Spleen (tissue), 11 donors: ENCODE data around the gene SSX5. TPM values are rescaled to one million over a fixed set of nuclear protein-coding genes. Genes with fewer than 3 reads are reported as not detected.
"Not testable (repeated sequence)": the region's sequence is repeated elsewhere in the genome, so short reads cannot be mapped to it uniquely, and the experiment has no call there.

Source experiments
- DNase-seq: peaks from one replicate; pipeline ENCODE4 v3.0.0-alpha.2; 2020
- H3K27ac ChIP-seq, 8 donors: fragments of 200-600 bp; sonication (generic) in 7 of 8; 1 replicate in 4 of 8; 2 replicates in 4 of 8; pipeline versions ENCODE4 v1.5.0 to v1.8.0; 2016 to 2021; ENCODE audit warnings: inconsistent platforms in 4 of 8, mild to moderate bottlenecking in 4 of 8, moderate library complexity in 1 of 8
- H3K27me3 ChIP-seq, 7 donors: fragments of 200-600 bp; sonication (generic) in 6 of 7; replicated peaks in 1 of 7; 1 replicate in 4 of 7; 2 replicates in 3 of 7; pipeline versions ENCODE4 v1.5.0 to v1.8.0; 2016 to 2021; ENCODE audit warnings: inconsistent platforms in 3 of 7, mild to moderate bottlenecking in 1 of 7
- H3K36me3 ChIP-seq, 6 donors: fragments of 200-600 bp; sonication (generic) in 5 of 6; 1 replicate in 4 of 6; 2 replicates in 2 of 6; pipeline versions ENCODE4 v1.5.0 to v1.8.0; 2016 to 2021; ENCODE audit warnings: inconsistent platforms in 2 of 6
- H3K4me1 ChIP-seq, 6 donors: fragments of 200-600 bp; sonication (generic) in 5 of 6; 1 replicate in 3 of 6; 2 replicates in 3 of 6; pipeline versions ENCODE4 v1.5.0 to v1.8.0; 2016 to 2021; ENCODE audit warnings: inconsistent platforms in 3 of 6
- H3K4me3 ChIP-seq, 8 donors: fragments of 200-600 bp; sonication (generic) in 7 of 8; 1 replicate in 4 of 8; 2 replicates in 4 of 8; pipeline versions ENCODE4 v1.5.0 to v1.8.0; 2016 to 2021; ENCODE audit warnings: inconsistent platforms in 4 of 8, mild to moderate bottlenecking in 4 of 8, moderate library complexity in 2 of 8
- H3K9me3 ChIP-seq, 8 donors: fragments of 200-600 bp; sonication (generic) in 7 of 8; 1 replicate in 4 of 8; 2 replicates in 4 of 8; pipeline versions ENCODE4 v1.5.0 to v1.8.0; 2016 to 2021; ENCODE audit warnings: inconsistent platforms in 4 of 8
- POLR2A ChIP-seq, 3 donors: fragments of 450-650 bp; IDR thresholded peaks; one replicate each; pipeline ENCODE4 v1.5.1; 2017; ENCODE audit warnings: antibody characterized with exemption in 3 of 3, mild to moderate bottlenecking in 1 of 3
- POLR2AphosphoS5 ChIP-seq, 3 donors: sonication (generic); formaldehyde crosslinking; IDR thresholded peaks; one replicate each; pipeline ENCODE4 v1.5.1; 2017; ENCODE audit warnings: antibody characterized with exemption in 3 of 3
- WGBS, 5 donors: extraction: QIAGEN DNeasy Blood & Tissue Kit in 3 of 5; methylation state at CpG; one replicate each; pipeline versions ENCODE4 v1.1.5 to v1.1.7; 2013 to 2018; 5-methylcytosine and 5-hydroxymethylcytosine counted together
- intact Hi-C: fragments of 100-400 bp; cut with DNase I; formaldehyde crosslinking; loops from one replicate; pipeline ENCODE4 v1.15.0; 2023; ENCODE audit warnings: low total_unique reads
- polyA plus RNA-seq, 3 donors: library from polyadenylated mRNA; stranded (reverse); fragments of 200-250 nt; gene quantifications; one replicate each; pipeline ENCODE4 v1.2.1, GENCODE V29; 2013
- small RNA-seq, 4 donors: library from RNA; depleted of rRNA; stranded (forward); fragments of <200 nt; gene quantifications; one replicate each; pipeline ENCODE3, GENCODE V24; 2016
- total RNA-seq, 7 donors: library from RNA; depleted of rRNA in 3 of 7; stranded (reverse); fragments of >200 nt in 3 of 7; fragmentation: NEBNext Ultra II Directional in 4 of 7; extraction: Animal tissue kit (Norgen Biotek cat#: 25700) in 4 of 7; gene quantifications; one replicate each; pipeline versions ENCODE4 v1.1.0 to v1.2.1, GENCODE V29; 2016 to 2021
- TF ChIP-seq, protein P1 (sequence below), 11 experiments: fragments of 200-600 bp in 7 of 11; fragments of 450-650 bp in 4 of 11; sonication (generic) in 4 of 11; IDR thresholded peaks in 8 of 11; conservative IDR thresholded peaks in 3 of 11; 1 replicate in 7 of 11; 2 replicates in 4 of 11; pipeline versions ENCODE4 v1.4.0 to v1.8.0; 2016 to 2021; ENCODE audit warnings: antibody characterized with exemption in 11 of 11, inconsistent platforms in 4 of 11, mild to moderate bottlenecking in 1 of 11
- donor health status: healthy with polysubstance abuse.
- donor health status: DM: no; HTN: no; CAD: no; lungs with moderate emphysema.
- donor health status: DM: no; HTN: no; CAD: no.
- donor health status: Bipolar disorder and iron deficiency.
- donor health status: healthy.
- donor health status: DM: no; HTN: no; CAD: no.
- donor health status: DM: yes; HTN: yes; CAD: no.

The SSX5 gene
- total and polyA plus RNA-seq, 10 donors, result 0.06 to 0.10 (median 0.07) TPM; not detected in 7

DNA sequence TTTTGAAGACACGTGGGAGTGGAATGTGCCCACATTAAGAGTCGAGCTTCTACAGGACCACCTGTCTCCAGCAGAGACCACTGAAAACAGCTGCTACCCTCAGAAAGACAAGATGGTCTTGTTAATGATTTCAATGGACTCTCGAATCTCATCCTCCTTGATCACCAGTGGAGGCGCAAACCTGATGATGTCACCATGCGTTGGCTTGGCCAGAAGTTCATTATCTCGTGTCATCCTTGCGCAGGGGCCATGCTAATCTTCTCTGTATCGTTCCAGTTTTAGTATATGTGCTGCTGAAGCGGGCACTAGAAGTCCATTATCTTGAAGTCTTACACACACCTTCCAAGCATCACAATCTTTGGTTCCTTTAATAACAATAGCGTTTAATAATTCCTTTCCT lies 42.8 kb downstream of the SSX5 start:
- Histone ChIP-seq H3K4me3 (no peak overlapping the region), H3K27me3 (no peaks in the 10 kb centered on the region), H3K9me3 (no peaks in the 10 kb centered on the region), H3K27ac (no peak overlapping the region), H3K36me3 (no peaks in the 10 kb centered on the region), H3K4me1 (no peaks in the 10 kb centered on the region)
- no peak for DNase-seq
- TF ChIP-seq POLR2AphosphoS5 (IDR thresholded peaks at IDR 0.05), result no peak
- TF ChIP-seq POLR2A (IDR thresholded peaks at IDR 0.05), result no peak
- TF ChIP-seq, protein P1, sequence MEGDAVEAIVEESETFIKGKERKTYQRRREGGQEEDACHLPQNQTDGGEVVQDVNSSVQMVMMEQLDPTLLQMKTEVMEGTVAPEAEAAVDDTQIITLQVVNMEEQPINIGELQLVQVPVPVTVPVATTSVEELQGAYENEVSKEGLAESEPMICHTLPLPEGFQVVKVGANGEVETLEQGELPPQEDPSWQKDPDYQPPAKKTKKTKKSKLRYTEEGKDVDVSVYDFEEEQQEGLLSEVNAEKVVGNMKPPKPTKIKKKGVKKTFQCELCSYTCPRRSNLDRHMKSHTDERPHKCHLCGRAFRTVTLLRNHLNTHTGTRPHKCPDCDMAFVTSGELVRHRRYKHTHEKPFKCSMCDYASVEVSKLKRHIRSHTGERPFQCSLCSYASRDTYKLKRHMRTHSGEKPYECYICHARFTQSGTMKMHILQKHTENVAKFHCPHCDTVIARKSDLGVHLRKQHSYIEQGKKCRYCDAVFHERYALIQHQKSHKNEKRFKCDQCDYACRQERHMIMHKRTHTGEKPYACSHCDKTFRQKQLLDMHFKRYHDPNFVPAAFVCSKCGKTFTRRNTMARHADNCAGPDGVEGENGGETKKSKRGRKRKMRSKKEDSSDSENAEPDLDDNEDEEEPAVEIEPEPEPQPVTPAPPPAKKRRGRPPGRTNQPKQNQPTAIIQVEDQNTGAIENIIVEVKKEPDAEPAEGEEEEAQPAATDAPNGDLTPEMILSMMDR (IDR thresholded peaks at IDR 0.05 in 8 of 11, conservative IDR thresholded peaks at IDR 0.05 in 3 of 11), result no peak
- intact Hi-C loops, result no loop called here
- WGBS, 5 donors, result 81 to 90% (median 84%) methylated on average over 10 of the region's 10 CpGs

DNA sequence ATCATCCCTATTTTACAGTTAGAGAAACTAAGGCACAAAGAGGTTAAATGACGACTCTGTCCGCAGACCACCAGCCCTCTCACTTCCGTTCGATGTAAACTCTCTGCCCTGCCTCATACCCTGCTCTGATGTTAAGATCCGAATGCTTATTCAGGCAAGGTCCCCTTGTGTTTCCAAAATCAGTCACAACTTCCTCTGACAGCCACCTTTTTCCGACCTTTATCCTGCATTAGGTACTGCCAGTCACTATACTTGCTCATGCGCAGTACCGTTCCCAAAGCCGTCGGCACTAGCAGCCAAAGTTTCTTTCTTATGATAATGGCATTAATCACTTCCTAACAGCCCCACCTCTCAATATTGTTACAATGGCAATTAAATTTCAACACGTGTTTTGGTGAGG lies 53.9 kb downstream of the SSX5 start:
- DNase-seq, H3K36me3 ChIP-seq, H3K27me3 ChIP-seq, H3K4me1 ChIP-seq, intact Hi-C loops, H3K4me3 ChIP-seq, H3K9me3 ChIP-seq, H3K27ac ChIP-seq: not testable (repeated sequence)
- 61 to 82% (median 62%) methylated on average over 7 to 11 of the region's 11 CpGs for WGBS, 5 donors

DNA sequence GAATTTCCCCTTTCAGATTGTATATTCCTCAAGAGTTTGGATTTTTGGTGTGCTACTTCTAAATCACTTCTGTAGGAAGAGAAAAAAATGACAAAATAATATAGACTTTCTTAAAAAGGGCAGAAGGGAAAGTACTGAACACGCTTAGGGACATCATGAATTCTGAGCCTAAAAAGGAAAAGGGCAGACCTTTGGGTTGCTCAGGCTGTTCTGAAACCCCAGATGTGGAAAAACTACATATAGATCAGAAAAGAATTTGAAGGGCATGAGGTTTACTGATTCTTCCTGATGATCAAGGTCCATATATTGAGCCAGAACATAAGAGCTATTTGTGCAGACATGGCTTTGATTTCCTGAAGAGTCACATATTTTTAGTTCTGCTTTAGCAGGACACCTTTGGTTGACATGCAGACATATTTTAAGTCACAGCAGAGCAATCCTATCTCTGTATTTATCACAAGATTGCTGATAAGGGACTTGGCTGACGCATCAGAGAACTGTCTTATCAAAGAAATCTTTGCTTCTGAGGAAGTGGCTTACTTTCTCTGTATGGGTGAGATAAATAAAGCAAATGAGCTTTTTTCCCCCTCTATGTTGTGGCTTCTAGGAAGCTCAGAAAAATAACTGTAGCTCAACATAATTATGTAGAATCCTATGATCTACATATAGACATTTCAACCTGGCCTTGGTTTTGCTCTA lies 54.6 kb downstream of the SSX5 start:
- H3K27me3 ChIP-seq, DNase-seq, H3K36me3 ChIP-seq, H3K9me3 ChIP-seq, H3K4me1 ChIP-seq, intact Hi-C loops, H3K4me3 ChIP-seq, H3K27ac ChIP-seq: not testable (repeated sequence)
- 50 to 75% (median 71%) methylated on average over 1 of the region's 2 CpGs; no CpG with 5 or more reads in 2 of the 5 donors for WGBS, 5 donors

- DNase-seq, H3K36me3 ChIP-seq, intact Hi-C loops, H3K4me1 ChIP-seq, H3K4me3 ChIP-seq, H3K27me3 ChIP-seq, H3K27ac ChIP-seq, H3K9me3 ChIP-seq: not testable (repeated sequence)
- WGBS, 5 donors, result 85 to 95% (median 93%) methylated on average over 4 to 27 of the region's 33 CpGs; no CpG with 5 or more reads in 1 of the 5 donors
These were observed 57.5 kb downstream of the SSX5 start for GRCh38 chrX:48139076-48139475.

Small RNA genes within 50 kb of the gene (small RNA-seq; reads per million reads assigned to genes)
- gene AC245047.3 (0 reads per million in 4 donors), gene AC245047.7 (0 reads per million in 4 donors), gene RNA5SP503 (0 reads per million in 4 donors), gene RNU6-707P (0 reads per million in 4 donors)

Other genes starting within 250 kb of the SSX5 start
- gene ZNF182, start 192.8 kb downstream of the SSX5 start, total RNA-seq, result 10 to 100 TPM in 3 of 7 donors, 1 to 10 TPM in 4; 7.3 to 13.7 (median 8.7) TPM
- gene ZNF182, start 192.8 kb downstream of the SSX5 start, polyA plus RNA-seq, result 1 to 10 TPM; 4.8 to 5.7 (median 5.0) TPM
- gene SPACA5, start 189.8 kb downstream of the SSX5 start, total RNA-seq, result not detected
- gene SPACA5, start 189.8 kb downstream of the SSX5 start, polyA plus RNA-seq, result under 1 TPM in 1 of 3 donors, not detected in 2; 0.12 TPM
- gene ZNF630, start 125.2 kb downstream of the SSX5 start, total RNA-seq, result 1 to 10 TPM; 2.0 to 7.2 (median 4.5) TPM
- 1 to 10 TPM; 1.0 to 1.7 (median 1.5) TPM for gene ZNF630, start 125.2 kb downstream of the SSX5 start, polyA plus RNA-seq
- not detected for gene SPACA5B, start 66.2 kb downstream of the SSX5 start, total RNA-seq
- not detected for gene SPACA5B, start 66.2 kb downstream of the SSX5 start, polyA plus RNA-seq
- not detected for gene SSX1, start 58.6 kb upstream of the SSX5 start, total RNA-seq
- not detected for gene SSX1, start 58.6 kb upstream of the SSX5 start, polyA plus RNA-seq
- not detected for gene SSX3, start 159.9 kb upstream of the SSX5 start, total RNA-seq
- not detected for gene SSX3, start 159.9 kb upstream of the SSX5 start, polyA plus RNA-seq
- gene SSX4, start 186.7 kb upstream of the SSX5 start, total RNA-seq, result not detected
- gene SSX4, start 186.7 kb upstream of the SSX5 start, polyA plus RNA-seq, result not detected
- gene SSX4B, start 215.2 kb upstream of the SSX5 start, total RNA-seq, result not detected
- not detected for gene SSX4B, start 215.2 kb upstream of the SSX5 start, polyA plus RNA-seq